Right lobe of liver (tissue), 4 donors: ENCODE measurements around the gene LRRC43.

Experiments used
- POLR2A ChIP-seq: fragments of 450-650 bp; IDR thresholded peaks from one replicate; pipeline ENCODE4 v1.6.1; 2017; ENCODE audit warnings: antibody characterized with exemption, mild to moderate bottlenecking
- TF ChIP-seq, protein P1 (sequence below), 4 donors: fragments of 200-600 bp in 3 of 4; fragments of 450-650 bp in 1 of 4; IDR thresholded peaks; one replicate each; pipeline versions ENCODE4 v1.5.1 to v1.8.0; 2016 to 2022; ENCODE audit warnings: antibody characterized with exemption in 4 of 4, mild to moderate bottlenecking in 2 of 4
- donor health status: DM: no; HTN: no; CAD: no.
- donor health status: DM: no; HTN: no; CAD: no.
- donor health status: DM: no; HTN: yes; CAD: no.

- TF ChIP-seq, protein P1, sequence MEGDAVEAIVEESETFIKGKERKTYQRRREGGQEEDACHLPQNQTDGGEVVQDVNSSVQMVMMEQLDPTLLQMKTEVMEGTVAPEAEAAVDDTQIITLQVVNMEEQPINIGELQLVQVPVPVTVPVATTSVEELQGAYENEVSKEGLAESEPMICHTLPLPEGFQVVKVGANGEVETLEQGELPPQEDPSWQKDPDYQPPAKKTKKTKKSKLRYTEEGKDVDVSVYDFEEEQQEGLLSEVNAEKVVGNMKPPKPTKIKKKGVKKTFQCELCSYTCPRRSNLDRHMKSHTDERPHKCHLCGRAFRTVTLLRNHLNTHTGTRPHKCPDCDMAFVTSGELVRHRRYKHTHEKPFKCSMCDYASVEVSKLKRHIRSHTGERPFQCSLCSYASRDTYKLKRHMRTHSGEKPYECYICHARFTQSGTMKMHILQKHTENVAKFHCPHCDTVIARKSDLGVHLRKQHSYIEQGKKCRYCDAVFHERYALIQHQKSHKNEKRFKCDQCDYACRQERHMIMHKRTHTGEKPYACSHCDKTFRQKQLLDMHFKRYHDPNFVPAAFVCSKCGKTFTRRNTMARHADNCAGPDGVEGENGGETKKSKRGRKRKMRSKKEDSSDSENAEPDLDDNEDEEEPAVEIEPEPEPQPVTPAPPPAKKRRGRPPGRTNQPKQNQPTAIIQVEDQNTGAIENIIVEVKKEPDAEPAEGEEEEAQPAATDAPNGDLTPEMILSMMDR (IDR thresholded peaks at IDR 0.05): peak in 1 of 4 donors; percentile 29
- no peak for TF ChIP-seq POLR2A
Observed at GRCh38 chr12:122159882-122160281, 23.0 kb upstream of the LRRC43 start.
